Measurements from ENCODE around the gene FOXP1.

The FOXP1 gene

DNA sequence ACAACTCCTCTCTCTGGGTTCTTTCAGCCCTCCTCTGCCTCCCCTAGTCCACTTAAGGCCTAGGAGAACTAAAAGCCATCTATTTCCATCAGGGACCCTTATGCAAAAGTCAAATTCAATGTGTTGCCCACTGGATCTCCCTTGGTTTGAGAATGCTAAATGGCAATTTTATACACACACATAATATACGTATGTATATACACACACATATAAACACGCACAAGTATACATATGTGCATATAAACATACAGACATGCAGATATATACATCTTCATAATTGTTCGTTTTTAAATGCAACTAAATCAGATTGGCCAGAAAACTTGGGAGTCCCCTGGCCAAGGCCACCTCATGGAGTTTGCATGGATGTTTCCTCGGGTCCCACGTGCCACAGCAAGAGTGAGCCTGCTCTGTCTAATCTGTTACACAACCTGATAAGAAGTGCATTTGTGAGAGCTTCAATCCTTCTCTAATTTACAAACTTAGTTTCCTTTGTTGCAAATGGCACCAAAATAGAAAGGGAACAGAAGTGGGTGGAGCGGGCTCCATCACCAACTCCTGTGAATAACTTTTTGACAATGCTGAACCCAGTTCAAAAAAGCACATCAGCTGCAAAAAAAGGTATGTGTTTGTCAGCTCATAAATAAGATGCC is 84.2 kb downstream of the FOXP1 start:
- CTCF ChIA-PET = no interaction called here
- POLR2A ChIA-PET = no interaction called here
- TF ChIP-seq LEF1 (IDR thresholded peaks at IDR 0.05; ENCODE audit: borderline replicate concordance) = no peak
- no peak for TF ChIP-seq BHLHE40 (IDR thresholded peaks at IDR 0.05; ENCODE audit: borderline replicate concordance)
- no peak for TF ChIP-seq CTBP1 (IDR thresholded peaks at IDR 0.05; ENCODE audit: borderline replicate concordance)
- TF ChIP-seq ARNT (IDR thresholded peaks at IDR 0.05) = no peak
- TF ChIP-seq ELF4 (IDR thresholded peaks at IDR 0.05) = no peak
- TF ChIP-seq SP1 (IDR thresholded peaks at IDR 0.05) = no peak
- no peak for TF ChIP-seq ZNF384 (IDR thresholded peaks at IDR 0.05)
- TF ChIP-seq, protein P1, sequence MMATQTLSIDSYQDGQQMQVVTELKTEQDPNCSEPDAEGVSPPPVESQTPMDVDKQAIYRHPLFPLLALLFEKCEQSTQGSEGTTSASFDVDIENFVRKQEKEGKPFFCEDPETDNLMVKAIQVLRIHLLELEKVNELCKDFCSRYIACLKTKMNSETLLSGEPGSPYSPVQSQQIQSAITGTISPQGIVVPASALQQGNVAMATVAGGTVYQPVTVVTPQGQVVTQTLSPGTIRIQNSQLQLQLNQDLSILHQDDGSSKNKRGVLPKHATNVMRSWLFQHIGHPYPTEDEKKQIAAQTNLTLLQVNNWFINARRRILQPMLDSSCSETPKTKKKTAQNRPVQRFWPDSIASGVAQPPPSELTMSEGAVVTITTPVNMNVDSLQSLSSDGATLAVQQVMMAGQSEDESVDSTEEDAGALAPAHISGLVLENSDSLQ (IDR thresholded peaks at IDR 0.05) = no peak
- TF ChIP-seq FOXK2 (IDR thresholded peaks at IDR 0.05) = no peak
- no peak for TF ChIP-seq SUZ12 (IDR thresholded peaks at IDR 0.05)
- TF ChIP-seq NFRKB (IDR thresholded peaks at IDR 0.05) = no peak
- no peak for TF ChIP-seq FOXA1 (IDR thresholded peaks at IDR 0.05)
- TF ChIP-seq TARDBP (IDR thresholded peaks at IDR 0.05) = no peak
- TF ChIP-seq L3MBTL2 (conservative IDR thresholded peaks at IDR 0.05) = no peak
- no peak for TF ChIP-seq FOXM1 (IDR thresholded peaks at IDR 0.05; ENCODE audit: borderline replicate concordance)
- TF ChIP-seq HDGF (IDR thresholded peaks at IDR 0.05; ENCODE audit: borderline replicate concordance) = no peak
- no peak for DNase-seq (ENCODE audit: extremely low spot score)

- TF ChIP-seq FOXA1 (IDR thresholded peaks at IDR 0.05) (no peak), FOXK2 (IDR thresholded peaks at IDR 0.05) (no peak), BHLHE40 (IDR thresholded peaks at IDR 0.05; ENCODE audit: borderline replicate concordance) (no peak), HDGF (IDR thresholded peaks at IDR 0.05; ENCODE audit: borderline replicate concordance) (no peak), ELF4 (IDR thresholded peaks at IDR 0.05) (no peak), ARNT (IDR thresholded peaks at IDR 0.05) (no peak), SUZ12 (IDR thresholded peaks at IDR 0.05) (no peak), LEF1 (IDR thresholded peaks at IDR 0.05; ENCODE audit: borderline replicate concordance) (no peak), CTBP1 (IDR thresholded peaks at IDR 0.05; ENCODE audit: borderline replicate concordance) (no peak), SP1 (IDR thresholded peaks at IDR 0.05) (no peak), NFRKB (IDR thresholded peaks at IDR 0.05) (no peak), ZNF384 (IDR thresholded peaks at IDR 0.05) (no peak)
- TF ChIP-seq, protein P1 (IDR thresholded peaks at IDR 0.05) = no peak
- DNase-seq (ENCODE audit: extremely low spot score) = no peak
- ChIA-PET CTCF (no interaction called here), POLR2A (no interaction called here)
These were observed 85.0 kb downstream of the FOXP1 start for GRCh38 chr3:71498543-71498942.

GRCh38 chr3:71497971-71498444 is 85.5 kb downstream of the FOXP1 start:
- CTCF ChIA-PET = no interaction called here
- DNase-seq (ENCODE audit: extremely low spot score) = no peak
- POLR2A ChIA-PET = no interaction called here

GRCh38 chr3:71497367-71497897 is 86.1 kb downstream of the FOXP1 start:
- DNase-seq (ENCODE audit: extremely low spot score) = no peak
- ChIA-PET CTCF (no interaction called here), POLR2A (interaction anchor here (3.4 kb wide), 1 partner anchor 86 kb away, joined by 21 read pairs; the partner anchor contains the start of gene FOXP1)
- TF ChIP-seq HDGF (IDR thresholded peaks at IDR 0.05; ENCODE audit: borderline replicate concordance) = no peak
- no peak for TF ChIP-seq L3MBTL2 (conservative IDR thresholded peaks at IDR 0.05)
- TF ChIP-seq, protein P1 (IDR thresholded peaks at IDR 0.05) = 0 out of 2 replicates have a peak, but pooled peaks have one; percentile 5

More at GRCh38 chr3:71497971-71498444, 85.5 kb downstream of the FOXP1 start:
- no peak for TF ChIP-seq FOXA1 (IDR thresholded peaks at IDR 0.05)
- no peak for TF ChIP-seq ZNF384 (IDR thresholded peaks at IDR 0.05)
- TF ChIP-seq LEF1 (IDR thresholded peaks at IDR 0.05; ENCODE audit: borderline replicate concordance) = no peak
- TF ChIP-seq ELF4 (IDR thresholded peaks at IDR 0.05) = no peak
- no peak for TF ChIP-seq SP1 (IDR thresholded peaks at IDR 0.05)
- TF ChIP-seq BHLHE40 (IDR thresholded peaks at IDR 0.05; ENCODE audit: borderline replicate concordance) = no peak
- no peak for TF ChIP-seq CTBP1 (IDR thresholded peaks at IDR 0.05; ENCODE audit: borderline replicate concordance)
- no peak for TF ChIP-seq ARNT (IDR thresholded peaks at IDR 0.05)
- TF ChIP-seq SUZ12 (IDR thresholded peaks at IDR 0.05) = no peak
- TF ChIP-seq NFRKB (IDR thresholded peaks at IDR 0.05) = no peak

GRCh38 chr3:71495708-71496472 is 87.6 kb downstream of the FOXP1 start:
- ChIA-PET CTCF (interaction anchor here (1.2 kb wide), 1 partner anchor 14 kb away, joined by 7 read pairs; no protein-coding TSS in a partner anchor), POLR2A (interaction anchor here (0.5 to 3.4 kb wide), 3 partner anchors 15 to 492 kb away, joined by 3 to 21 read pairs (median 4); partner anchors contain the start of gene FOXP1)
- TF ChIP-seq TARDBP (IDR thresholded peaks at IDR 0.05) (no peak), BHLHE40 (IDR thresholded peaks at IDR 0.05; ENCODE audit: borderline replicate concordance) (no peak)
- TF ChIP-seq, protein P1 (IDR thresholded peaks at IDR 0.05) = no peak
- no peak for DNase-seq (ENCODE audit: extremely low spot score)

Data from HEK293T (cell line).